Endometrial microvascular endothelial cells (primary cell): Measurements from ENCODE around the gene SDK2. TPM values are rescaled to one million over a fixed set of nuclear protein-coding genes. Genes with fewer than 3 reads are reported as not detected.

Source experiments
- in situ Hi-C: cut with HindIII; loops from 2 replicates; pipeline ENCODE4 v1.10.0; 2017; ENCODE audit warnings: low sequenced_read_pairs, low pct_unique_long_range_greater_than_20kb; ENCODE audit errors: inconsistent ontology term
- total RNA-seq: library from RNA; depleted of rRNA; stranded (reverse); fragments of >200 nt; gene quantifications from one replicate; pipeline ENCODE4 v1.2.3, GENCODE V29; 2015; ENCODE audit errors: inconsistent ontology term

Gene SDK2
- total RNA-seq: not detected

GRCh38 chr17:73644145-73645049, at the start of gene SDK2:
TSS of gene SDK2 (minus strand) at chr17:73644445. CDS start at chr17:73644088, 357 bp downstream.
- in situ Hi-C loops: no loop called here

GRCh38 chr17:73693071-73693470, 48.8 kb upstream of the SDK2 start:
- in situ Hi-C loops: no loop called here

- in situ Hi-C loops: no loop called here
Measured at GRCh38 chr17:73691321-73691766, 47.1 kb upstream of the SDK2 start.

GRCh38 chr17:73690676-73691075, 46.4 kb upstream of the SDK2 start:
- in situ Hi-C loops: no loop called here

- in situ Hi-C loops: no loop called here
Measured at GRCh38 chr17:73689596-73690275, 45.5 kb upstream of the SDK2 start.

GRCh38 chr17:73686961-73687360, 42.7 kb upstream of the SDK2 start:
- in situ Hi-C loops: no loop called here

- in situ Hi-C loops: no loop called here
Measured at GRCh38 chr17:73686126-73686525, 41.9 kb upstream of the SDK2 start.

- in situ Hi-C loops: no loop called here
Measured at GRCh38 chr17:73684183-73684582, 39.9 kb upstream of the SDK2 start.

- in situ Hi-C loops: no loop called here
Measured at GRCh38 chr17:73683771-73684170, 39.5 kb upstream of the SDK2 start.

GRCh38 chr17:73681946-73682345, 37.7 kb upstream of the SDK2 start:
- in situ Hi-C loops: no loop called here

GRCh38 chr17:73679476-73679875, 35.2 kb upstream of the SDK2 start:
- in situ Hi-C loops: no loop called here

GRCh38 chr17:73678999-73679398, 34.8 kb upstream of the SDK2 start:
- in situ Hi-C loops: no loop called here

- in situ Hi-C loops: no loop called here
Measured at GRCh38 chr17:73669771-73670170, 25.5 kb upstream of the SDK2 start.

GRCh38 chr17:73667181-73667959, 23.1 kb upstream of the SDK2 start:
- in situ Hi-C loops: no loop called here

- in situ Hi-C loops: no loop called here
Measured at GRCh38 chr17:73663614-73664013, 19.4 kb upstream of the SDK2 start.

GRCh38 chr17:73660366-73660765, 16.1 kb upstream of the SDK2 start:
- in situ Hi-C loops: no loop called here

- in situ Hi-C loops: no loop called here
Measured at GRCh38 chr17:73658821-73659515, 14.7 kb upstream of the SDK2 start.

GRCh38 chr17:73657473-73658116, 13.3 kb upstream of the SDK2 start:
- in situ Hi-C loops: no loop called here
